ENCODE measurements around the gene ZNF729.

GRCh38 chr19:22332924-22333323 lies 46.7 kb downstream of the ZNF729 start:
- TF ChIP-seq CTCF (conservative IDR thresholded peaks at IDR 0.05 in 1 of 2, IDR thresholded peaks at IDR 0.05 in 1 of 2; ENCODE audit: extremely low read depth in 1 of 2, insufficient read depth in 1 of 2, low read depth in 1 of 2, low read length in 2 of 2) = no peak
- no peak for TF ChIP-seq EZH2 (IDR thresholded peaks at IDR 0.05; ENCODE audit: borderline replicate concordance, low read length)

All from mammary epithelial cell (primary cell).